Measurements from ENCODE around the gene S100A13.

GRCh38 chr1:153599847-153600246 is 27.5 kb downstream of the S100A13 start:
- TF ChIP-seq, protein P1, sequence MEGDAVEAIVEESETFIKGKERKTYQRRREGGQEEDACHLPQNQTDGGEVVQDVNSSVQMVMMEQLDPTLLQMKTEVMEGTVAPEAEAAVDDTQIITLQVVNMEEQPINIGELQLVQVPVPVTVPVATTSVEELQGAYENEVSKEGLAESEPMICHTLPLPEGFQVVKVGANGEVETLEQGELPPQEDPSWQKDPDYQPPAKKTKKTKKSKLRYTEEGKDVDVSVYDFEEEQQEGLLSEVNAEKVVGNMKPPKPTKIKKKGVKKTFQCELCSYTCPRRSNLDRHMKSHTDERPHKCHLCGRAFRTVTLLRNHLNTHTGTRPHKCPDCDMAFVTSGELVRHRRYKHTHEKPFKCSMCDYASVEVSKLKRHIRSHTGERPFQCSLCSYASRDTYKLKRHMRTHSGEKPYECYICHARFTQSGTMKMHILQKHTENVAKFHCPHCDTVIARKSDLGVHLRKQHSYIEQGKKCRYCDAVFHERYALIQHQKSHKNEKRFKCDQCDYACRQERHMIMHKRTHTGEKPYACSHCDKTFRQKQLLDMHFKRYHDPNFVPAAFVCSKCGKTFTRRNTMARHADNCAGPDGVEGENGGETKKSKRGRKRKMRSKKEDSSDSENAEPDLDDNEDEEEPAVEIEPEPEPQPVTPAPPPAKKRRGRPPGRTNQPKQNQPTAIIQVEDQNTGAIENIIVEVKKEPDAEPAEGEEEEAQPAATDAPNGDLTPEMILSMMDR (IDR thresholded peaks at IDR 0.05) = no peak
- TF ChIP-seq POLR2A (IDR thresholded peaks at IDR 0.05) = no peak

Data from thyroid gland (tissue), 4 donors.